ENCODE results near the gene RFPL4AL1.

DNA sequence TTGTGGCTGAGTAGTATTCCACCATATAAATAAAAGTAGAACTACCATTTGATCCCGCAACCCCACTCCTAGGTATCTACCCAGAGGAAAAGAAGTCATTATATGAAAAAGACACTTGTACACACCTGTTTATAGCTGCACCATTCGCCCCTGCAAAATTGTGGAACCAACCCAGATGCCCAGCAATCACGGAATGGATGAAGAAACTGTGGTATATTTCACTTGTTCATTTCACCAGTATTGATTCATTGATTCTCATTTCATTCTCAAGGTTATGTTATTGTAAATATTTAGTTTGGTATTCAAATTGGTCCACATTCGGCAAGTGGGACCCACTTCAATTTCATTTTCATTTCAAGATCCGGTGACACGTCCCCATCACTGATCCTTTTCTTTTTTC is 18.2 kb upstream of the RFPL4AL1 start:
- TF ChIP-seq, protein P1, sequence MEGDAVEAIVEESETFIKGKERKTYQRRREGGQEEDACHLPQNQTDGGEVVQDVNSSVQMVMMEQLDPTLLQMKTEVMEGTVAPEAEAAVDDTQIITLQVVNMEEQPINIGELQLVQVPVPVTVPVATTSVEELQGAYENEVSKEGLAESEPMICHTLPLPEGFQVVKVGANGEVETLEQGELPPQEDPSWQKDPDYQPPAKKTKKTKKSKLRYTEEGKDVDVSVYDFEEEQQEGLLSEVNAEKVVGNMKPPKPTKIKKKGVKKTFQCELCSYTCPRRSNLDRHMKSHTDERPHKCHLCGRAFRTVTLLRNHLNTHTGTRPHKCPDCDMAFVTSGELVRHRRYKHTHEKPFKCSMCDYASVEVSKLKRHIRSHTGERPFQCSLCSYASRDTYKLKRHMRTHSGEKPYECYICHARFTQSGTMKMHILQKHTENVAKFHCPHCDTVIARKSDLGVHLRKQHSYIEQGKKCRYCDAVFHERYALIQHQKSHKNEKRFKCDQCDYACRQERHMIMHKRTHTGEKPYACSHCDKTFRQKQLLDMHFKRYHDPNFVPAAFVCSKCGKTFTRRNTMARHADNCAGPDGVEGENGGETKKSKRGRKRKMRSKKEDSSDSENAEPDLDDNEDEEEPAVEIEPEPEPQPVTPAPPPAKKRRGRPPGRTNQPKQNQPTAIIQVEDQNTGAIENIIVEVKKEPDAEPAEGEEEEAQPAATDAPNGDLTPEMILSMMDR (IDR thresholded peaks at IDR 0.05): no peak
- no peak for TF ChIP-seq POLR2A (IDR thresholded peaks at IDR 0.05)

All from testis (tissue), 2 donors.